H1 (cell line): ENCODE measurements around the gene CAPN1. TPM values are rescaled to one million over a fixed set of nuclear protein-coding genes. Genes with fewer than 3 reads are reported as not detected.

Experiments
- CBX8 ChIP-seq: fragments of 300-800, 300-1000 bp; sonication (generic); IDR thresholded peaks from 2 replicates; pipeline ENCODE4 v1.7.1; 2016; ENCODE audit warnings: low read depth, low read length, borderline replicate concordance
- ZNF274 ChIP-seq: IDR thresholded peaks from 2 replicates; pipeline ENCODE4 v1.7.0; 2012; ENCODE audit warnings: low read length, borderline replicate concordance; ENCODE audit errors: extremely low read depth
- polyA plus RNA-seq, 7 experiments: library from polyadenylated mRNA; depleted of rRNA in 3 of 7; stranded (reverse) in 5 of 7; unstranded in 2 of 7; fragments of >200 nt in 5 of 7; fragments of 200-250 nt in 2 of 7; gene quantifications; 1 replicate in 5 of 7; 2 replicates in 1 of 7; 4 replicates in 1 of 7; pipeline versions ENCODE4 v1.2.1 to v1.2.3, GENCODE V29; 2011 to 2013; ENCODE audit warnings: missing spikeins in 2 of 7, mixed read lengths in 2 of 7
- total RNA-seq: library from RNA; stranded (reverse); fragmentation: NEBNext Ultra II Directional; extraction: Animal tissue kit (Norgen Biotek cat#: 25700); gene quantifications from 2 replicates; pipeline ENCODE4 v1.2.1, GENCODE V29; 2021

The CAPN1 gene
- total and polyA plus RNA-seq, 2 of the 8 experiments (the other 6 are each of a cell fraction or from before 2014, with no cell fraction given) = 194 to 233 TPM

GRCh38 chr11:65189191-65189590 is 7.5 kb downstream of the CAPN1 start (continued):
- no peak for TF ChIP-seq CBX8
- TF ChIP-seq ZNF274 = no peak
- TF ChIP-seq, all 59 proteins: peak for 0
